ENCODE measurements around the gene KANSL3. TPM values are rescaled to one million over a fixed set of nuclear protein-coding genes. Genes with fewer than 3 reads are reported as not detected.

KANSL3 gene
- total RNA-seq, 1 donor: 50.3 TPM

GRCh38 chr2:96578731-96579130 is 59.4 kb downstream of the KANSL3 start:
- no peak overlapping the region for H3K27ac ChIP-seq (ENCODE audit: low read depth, low read length)
- H3K36me3 ChIP-seq (ENCODE audit: insufficient read depth, low read length): no peaks in the 10 kb centered on the region
- H3K4me1 ChIP-seq (ENCODE audit: insufficient read depth, low read length): no peaks in the 10 kb centered on the region
- H2AFZ ChIP-seq (ENCODE audit: low read length): no peak overlapping the region
- H3K27me3 ChIP-seq (ENCODE audit: insufficient read depth, low read length): no peaks in the 10 kb centered on the region
- H3K4me2 ChIP-seq (ENCODE audit: insufficient read depth, low read length): no peak overlapping the region
- H4K20me1 ChIP-seq (ENCODE audit: insufficient read depth, low read length): no peaks in the 10 kb centered on the region
- peak; percentile 22 for DNase-seq (ENCODE audit: insufficient read length, low spot score, missing footprints)
- H3K9me3 ChIP-seq (ENCODE audit: low read depth, low read length): no peaks in the 10 kb centered on the region
- H3K79me2 ChIP-seq (ENCODE audit: insufficient read depth, low read length): no peaks in the 10 kb centered on the region
- TF ChIP-seq, protein P1, sequence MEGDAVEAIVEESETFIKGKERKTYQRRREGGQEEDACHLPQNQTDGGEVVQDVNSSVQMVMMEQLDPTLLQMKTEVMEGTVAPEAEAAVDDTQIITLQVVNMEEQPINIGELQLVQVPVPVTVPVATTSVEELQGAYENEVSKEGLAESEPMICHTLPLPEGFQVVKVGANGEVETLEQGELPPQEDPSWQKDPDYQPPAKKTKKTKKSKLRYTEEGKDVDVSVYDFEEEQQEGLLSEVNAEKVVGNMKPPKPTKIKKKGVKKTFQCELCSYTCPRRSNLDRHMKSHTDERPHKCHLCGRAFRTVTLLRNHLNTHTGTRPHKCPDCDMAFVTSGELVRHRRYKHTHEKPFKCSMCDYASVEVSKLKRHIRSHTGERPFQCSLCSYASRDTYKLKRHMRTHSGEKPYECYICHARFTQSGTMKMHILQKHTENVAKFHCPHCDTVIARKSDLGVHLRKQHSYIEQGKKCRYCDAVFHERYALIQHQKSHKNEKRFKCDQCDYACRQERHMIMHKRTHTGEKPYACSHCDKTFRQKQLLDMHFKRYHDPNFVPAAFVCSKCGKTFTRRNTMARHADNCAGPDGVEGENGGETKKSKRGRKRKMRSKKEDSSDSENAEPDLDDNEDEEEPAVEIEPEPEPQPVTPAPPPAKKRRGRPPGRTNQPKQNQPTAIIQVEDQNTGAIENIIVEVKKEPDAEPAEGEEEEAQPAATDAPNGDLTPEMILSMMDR (IDR thresholded peaks at IDR 0.05; ENCODE audit: extremely low read depth, low read depth, low read length): no peak
- H3K4me3 ChIP-seq (ENCODE audit: insufficient read depth, low read length): no peak overlapping the region

DNA sequence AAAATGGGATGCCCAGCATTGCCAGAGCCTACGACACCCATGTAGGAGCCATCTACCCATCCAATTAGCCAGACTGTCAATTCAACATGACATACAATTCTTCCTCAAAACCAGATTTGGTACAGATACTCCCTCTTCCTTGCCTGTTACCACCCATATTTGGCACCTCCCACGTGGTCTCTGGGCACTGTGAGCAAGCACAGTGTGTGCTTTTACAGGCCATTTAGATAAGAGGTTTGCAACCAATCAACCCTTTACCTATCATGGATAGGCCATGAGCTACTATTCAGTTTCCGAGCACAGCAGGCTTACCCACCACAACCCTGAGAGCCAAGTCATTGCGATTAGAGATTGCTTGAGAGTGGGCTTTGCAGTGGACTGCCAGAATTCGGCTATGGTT is 60.6 kb downstream of the KANSL3 start:
- Histone ChIP-seq H3K79me2 (ENCODE audit: insufficient read depth, low read length) (no peaks in the 10 kb centered on the region), H3K9me3 (ENCODE audit: low read depth, low read length) (no peaks in the 10 kb centered on the region), H3K4me2 (ENCODE audit: insufficient read depth, low read length) (no peak overlapping the region), H2AFZ (ENCODE audit: low read length) (no peak overlapping the region), H3K27me3 (ENCODE audit: insufficient read depth, low read length) (no peaks in the 10 kb centered on the region), H3K27ac (ENCODE audit: low read depth, low read length) (no peak overlapping the region), H3K4me1 (ENCODE audit: insufficient read depth, low read length) (no peaks in the 10 kb centered on the region), H4K20me1 (ENCODE audit: insufficient read depth, low read length) (no peaks in the 10 kb centered on the region), H3K36me3 (ENCODE audit: insufficient read depth, low read length) (no peaks in the 10 kb centered on the region), H3K4me3 (ENCODE audit: insufficient read depth, low read length) (no peak overlapping the region)
- no peak for DNase-seq (ENCODE audit: insufficient read length, low spot score, missing footprints)
- TF ChIP-seq, protein P1 (IDR thresholded peaks at IDR 0.05; ENCODE audit: extremely low read depth, low read depth, low read length): no peak

- H3K9me3 ChIP-seq (ENCODE audit: low read depth, low read length): no peaks in the 10 kb centered on the region
- H2AFZ ChIP-seq (ENCODE audit: low read length): no peak overlapping the region
- H3K79me2 ChIP-seq (ENCODE audit: insufficient read depth, low read length): no peaks in the 10 kb centered on the region
- no peaks in the 10 kb centered on the region for H3K4me1 ChIP-seq (ENCODE audit: insufficient read depth, low read length)
- no peak overlapping the region for H3K4me3 ChIP-seq (ENCODE audit: insufficient read depth, low read length)
- DNase-seq (ENCODE audit: insufficient read length, low spot score, missing footprints): no peak
- no peak overlapping the region for H3K27ac ChIP-seq (ENCODE audit: low read depth, low read length)
- no peak overlapping the region for H3K4me2 ChIP-seq (ENCODE audit: insufficient read depth, low read length)
- H3K27me3 ChIP-seq (ENCODE audit: insufficient read depth, low read length): no peaks in the 10 kb centered on the region
- TF ChIP-seq, protein P1 (IDR thresholded peaks at IDR 0.05; ENCODE audit: extremely low read depth, low read depth, low read length): no peak
- H3K36me3 ChIP-seq (ENCODE audit: insufficient read depth, low read length): no peaks in the 10 kb centered on the region
- H4K20me1 ChIP-seq (ENCODE audit: insufficient read depth, low read length): no peaks in the 10 kb centered on the region
Measured at GRCh38 chr2:96575785-96576456, 62.2 kb downstream of the KANSL3 start.

DNA sequence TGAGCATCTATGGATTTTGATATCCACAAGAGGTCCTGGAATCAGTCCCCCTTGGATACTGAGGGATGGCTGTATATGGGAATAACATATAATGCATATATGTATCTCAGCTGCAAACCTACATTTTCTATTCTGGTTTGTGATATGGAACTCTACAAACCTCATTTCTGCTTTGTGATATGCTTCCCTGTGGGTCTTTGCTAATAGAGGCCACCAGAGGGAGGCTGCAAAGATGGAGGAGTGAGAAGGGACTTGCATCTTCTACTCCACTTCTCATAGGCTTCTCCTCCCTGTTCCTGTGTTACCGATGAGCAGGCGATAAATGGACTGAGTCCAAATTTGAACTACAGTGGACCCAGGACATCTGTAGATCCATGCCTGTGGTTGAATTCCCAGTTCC is 63.7 kb downstream of the KANSL3 start:
- H3K9me3 ChIP-seq (ENCODE audit: low read depth, low read length): no peaks in the 10 kb centered on the region
- no peaks in the 10 kb centered on the region for H3K4me1 ChIP-seq (ENCODE audit: insufficient read depth, low read length)
- no peaks in the 10 kb centered on the region for H4K20me1 ChIP-seq (ENCODE audit: insufficient read depth, low read length)
- no peak overlapping the region for H3K4me3 ChIP-seq (ENCODE audit: insufficient read depth, low read length)
- H3K36me3 ChIP-seq (ENCODE audit: insufficient read depth, low read length): no peaks in the 10 kb centered on the region
- no peaks in the 10 kb centered on the region for H3K79me2 ChIP-seq (ENCODE audit: insufficient read depth, low read length)
- H3K27me3 ChIP-seq (ENCODE audit: insufficient read depth, low read length): no peaks in the 10 kb centered on the region
- no peak overlapping the region for H2AFZ ChIP-seq (ENCODE audit: low read length)
- no peak overlapping the region for H3K27ac ChIP-seq (ENCODE audit: low read depth, low read length)
- no peak for DNase-seq (ENCODE audit: insufficient read length, low spot score, missing footprints)
- TF ChIP-seq, protein P1 (IDR thresholded peaks at IDR 0.05; ENCODE audit: extremely low read depth, low read depth, low read length): peak; percentile 34
- no peak overlapping the region for H3K4me2 ChIP-seq (ENCODE audit: insufficient read depth, low read length)

Measured in osteoblast (primary cell).